DMS 273 (cell line): ENCODE data around the gene BIVM.
A peak's percentile ranks its signal among the peaks of the same experiment; 100 is the strongest.
"Not testable (repeated sequence)": the region's sequence is repeated elsewhere in the genome, so short reads cannot be mapped to it uniquely, and the experiment has no call there.

Source experiments
- DNase-seq: peaks from one replicate; lab custom pipeline; 2025; ENCODE audit not compliant: unreplicated experiment; lab: John Stamatoyannopoulos, UW

The BIVM gene

GRCh38 chr13:102798581-102799425 lies at the start of gene BIVM, which contains the start of gene POGLUT2:
TSS of gene BIVM (plus strand) at chr13:102799119. CDS start at chr13:102807268, 8,149 bp downstream.
TSS of gene POGLUT2 (minus strand) at chr13:102798976. CDS start at chr13:102798670, 306 bp downstream.
- DNase-seq: peak; percentile 96

GRCh38 chr13:102751886-102752285 lies 47.0 kb upstream of the BIVM start:
- DNase-seq: no peak

GRCh38 chr13:102757006-102757405 lies 41.9 kb upstream of the BIVM start:
- no peak for DNase-seq

GRCh38 chr13:102758842-102759241 lies 40.1 kb upstream of the BIVM start:
- no peak for DNase-seq

- DNase-seq: no peak
These were observed 37.8 kb upstream of the BIVM start for GRCh38 chr13:102761071-102761470.

GRCh38 chr13:102763741-102764140 lies 35.2 kb upstream of the BIVM start:
- no peak for DNase-seq

GRCh38 chr13:102768909-102769308 lies 30.0 kb upstream of the BIVM start:
- peak; percentile 3 for DNase-seq

GRCh38 chr13:102769679-102770078 lies 29.2 kb upstream of the BIVM start:
- no peak for DNase-seq

GRCh38 chr13:102770435-102770834 lies 28.5 kb upstream of the BIVM start:
- DNase-seq: no peak

- DNase-seq: no peak
These were observed 27.4 kb upstream of the BIVM start for GRCh38 chr13:102771298-102772041.

GRCh38 chr13:102772042-102772425 lies 26.9 kb upstream of the BIVM start:
- DNase-seq: no peak

GRCh38 chr13:102773441-102774213 lies 25.3 kb upstream of the BIVM start, which contains the start of gene TEX30:
TSS of gene TEX30 (minus strand) at chr13:102773786. CDS start at chr13:102770026, 3,760 bp downstream.
- DNase-seq: peak; percentile 91

- DNase-seq: no peak
These were observed 24.7 kb upstream of the BIVM start for GRCh38 chr13:102774214-102774568.

- DNase-seq: no peak
These were observed 24.1 kb upstream of the BIVM start for GRCh38 chr13:102774591-102775520.

GRCh38 chr13:102776271-102776670 lies 22.6 kb upstream of the BIVM start:
- no peak for DNase-seq

- DNase-seq: no peak
These were observed 21.2 kb upstream of the BIVM start for GRCh38 chr13:102777736-102778135.

- no peak for DNase-seq
These were observed 19.3 kb upstream of the BIVM start for GRCh38 chr13:102779436-102780159.

- not testable (repeated sequence) for DNase-seq
These were observed 18.3 kb upstream of the BIVM start for GRCh38 chr13:102780656-102781055.

GRCh38 chr13:102781591-102781990 lies 17.3 kb upstream of the BIVM start:
- no peak for DNase-seq

GRCh38 chr13:102784483-102784882 lies 14.4 kb upstream of the BIVM start:
- no peak for DNase-seq
